ENCODE results near the gene DACH1. TPM values are rescaled to one million over a fixed set of nuclear protein-coding genes. Genes with fewer than 3 reads are reported as not detected.

The DACH1 gene
- total RNA-seq, 1 experiment from 2014 or later: 1.2 TPM

DNA sequence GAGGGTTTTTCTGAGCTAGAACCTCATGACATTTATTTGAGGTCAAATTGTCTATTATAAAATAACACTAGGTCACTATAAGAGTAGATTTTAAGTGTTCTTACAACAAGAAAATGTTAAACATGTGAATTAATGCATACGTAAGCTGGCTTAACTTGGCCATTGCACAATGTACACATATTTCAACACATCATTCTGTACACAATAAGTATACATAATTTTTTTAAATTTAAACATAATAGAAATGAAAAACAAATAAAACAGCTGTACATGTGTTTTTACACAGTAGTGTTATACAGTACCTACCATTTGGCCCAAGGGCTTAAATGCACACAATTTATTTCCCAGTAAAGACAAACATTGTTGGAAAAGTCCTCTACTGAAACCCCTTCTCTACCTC, 269.9 kb downstream of the DACH1 start:
- no TSS peak for BruUV-seq (replicated peaks)

DNA sequence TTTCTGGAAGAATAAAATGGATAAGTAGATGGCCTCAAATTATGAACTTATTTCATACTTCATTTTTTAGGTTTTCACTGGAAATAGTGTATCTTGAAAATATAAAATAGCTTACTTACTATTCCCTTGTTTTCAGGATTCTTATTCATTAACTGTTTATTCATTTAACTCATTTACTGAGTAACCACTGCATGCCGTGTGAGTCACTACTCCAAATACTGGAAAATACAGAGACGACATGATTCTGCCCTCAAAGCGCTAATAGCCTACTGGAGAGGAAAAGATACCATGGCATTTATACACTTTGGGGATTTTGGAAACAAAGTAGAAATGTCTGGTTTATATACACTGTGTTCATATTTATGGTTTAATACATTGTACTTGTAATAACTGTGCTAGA, 270.9 kb downstream of the DACH1 start:
- Histone ChIP-seq H3K9me3 (no peaks in the 10 kb centered on the region), H3K4me3 (ENCODE audit: low read depth, low read length) (no peak overlapping the region), H3K27me3 (replicated peaks; ENCODE audit: control insufficient read depth, insufficient read depth, low read length) (no peaks in the 10 kb centered on the region), H3K4me1 (no peaks in the 10 kb centered on the region), H3K36me3 (ENCODE audit: control insufficient read depth, insufficient read depth, low read length) (no peaks in the 10 kb centered on the region)
- DNase-seq: no peak
- Mint-ChIP-seq H3K27me3 (ENCODE audit: insufficient read depth, unreplicated experiment) (no peaks in the 10 kb centered on the region), H3K4me3 (ENCODE audit: unreplicated experiment) (no peak overlapping the region), H3K27ac (ENCODE audit: unreplicated experiment) (no peak overlapping the region), H3K36me3 (ENCODE audit: insufficient read depth, unreplicated experiment) (no peaks in the 10 kb centered on the region), H3K9me3 (ENCODE audit: unreplicated experiment) (no peaks in the 10 kb centered on the region), H3K4me1 (ENCODE audit: low read depth, unreplicated experiment) (no peaks in the 10 kb centered on the region)
- TF ChIP-seq, protein P1, sequence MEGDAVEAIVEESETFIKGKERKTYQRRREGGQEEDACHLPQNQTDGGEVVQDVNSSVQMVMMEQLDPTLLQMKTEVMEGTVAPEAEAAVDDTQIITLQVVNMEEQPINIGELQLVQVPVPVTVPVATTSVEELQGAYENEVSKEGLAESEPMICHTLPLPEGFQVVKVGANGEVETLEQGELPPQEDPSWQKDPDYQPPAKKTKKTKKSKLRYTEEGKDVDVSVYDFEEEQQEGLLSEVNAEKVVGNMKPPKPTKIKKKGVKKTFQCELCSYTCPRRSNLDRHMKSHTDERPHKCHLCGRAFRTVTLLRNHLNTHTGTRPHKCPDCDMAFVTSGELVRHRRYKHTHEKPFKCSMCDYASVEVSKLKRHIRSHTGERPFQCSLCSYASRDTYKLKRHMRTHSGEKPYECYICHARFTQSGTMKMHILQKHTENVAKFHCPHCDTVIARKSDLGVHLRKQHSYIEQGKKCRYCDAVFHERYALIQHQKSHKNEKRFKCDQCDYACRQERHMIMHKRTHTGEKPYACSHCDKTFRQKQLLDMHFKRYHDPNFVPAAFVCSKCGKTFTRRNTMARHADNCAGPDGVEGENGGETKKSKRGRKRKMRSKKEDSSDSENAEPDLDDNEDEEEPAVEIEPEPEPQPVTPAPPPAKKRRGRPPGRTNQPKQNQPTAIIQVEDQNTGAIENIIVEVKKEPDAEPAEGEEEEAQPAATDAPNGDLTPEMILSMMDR (IDR thresholded peaks at IDR 0.05; ENCODE audit: insufficient read depth in 1 of 2, low read depth in 1 of 2, low read length in 1 of 2, severe bottlenecking in 1 of 2, unreplicated experiment in 1 of 2): no peak
- BruUV-seq (replicated peaks): no TSS peak
- ChIA-PET POLR2A (no interaction called here), CTCF (no interaction called here)
- intact Hi-C loops (cut with micrococcal nuclease; ENCODE audit: unreplicated experiment): no loop called here

More for the DNA sequence above, 269.9 kb downstream of the DACH1 start:
- no peak for DNase-seq
- Histone ChIP-seq H3K4me1 (no peaks in the 10 kb centered on the region), H3K36me3 (ENCODE audit: control insufficient read depth, insufficient read depth, low read length) (no peaks in the 10 kb centered on the region), H3K9me3 (no peaks in the 10 kb centered on the region), H3K4me3 (ENCODE audit: low read depth, low read length) (no peak overlapping the region), H3K27me3 (replicated peaks; ENCODE audit: control insufficient read depth, insufficient read depth, low read length) (no peaks in the 10 kb centered on the region)
- Mint-ChIP-seq H3K27ac (ENCODE audit: unreplicated experiment) (no peak overlapping the region), H3K36me3 (ENCODE audit: insufficient read depth, unreplicated experiment) (no peaks in the 10 kb centered on the region), H3K27me3 (ENCODE audit: insufficient read depth, unreplicated experiment) (no peaks in the 10 kb centered on the region), H3K9me3 (ENCODE audit: unreplicated experiment) (no peaks in the 10 kb centered on the region), H3K4me3 (ENCODE audit: unreplicated experiment) (no peak overlapping the region), H3K4me1 (ENCODE audit: low read depth, unreplicated experiment) (no peaks in the 10 kb centered on the region)
- TF ChIP-seq, protein P1 (IDR thresholded peaks at IDR 0.05; ENCODE audit: insufficient read depth in 1 of 2, low read depth in 1 of 2, low read length in 1 of 2, severe bottlenecking in 1 of 2, unreplicated experiment in 1 of 2): no peak
- POLR2A ChIA-PET: no interaction called here
- intact Hi-C loops (cut with micrococcal nuclease; ENCODE audit: unreplicated experiment): no loop called here
- CTCF ChIA-PET: no interaction called here

DNA sequence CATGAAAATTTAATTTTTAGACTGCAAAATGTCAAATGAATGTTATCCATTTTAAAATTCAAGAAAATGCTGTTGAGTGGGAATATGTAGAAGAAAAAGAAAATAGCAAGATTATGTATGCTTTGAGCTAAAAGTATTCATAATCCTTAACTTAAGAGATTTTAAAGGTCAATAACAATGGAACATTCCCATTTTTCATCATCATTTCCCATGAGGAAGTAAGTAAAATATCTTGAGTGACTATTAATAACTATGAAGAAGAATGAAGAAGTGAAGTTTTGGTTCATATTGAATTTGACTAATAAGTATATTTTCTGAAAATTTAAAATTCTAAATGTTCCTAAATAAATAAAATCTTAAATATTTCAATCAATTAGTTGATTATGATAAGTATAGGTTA, 273.4 kb downstream of the DACH1 start:
- Mint-ChIP-seq H3K36me3 (ENCODE audit: insufficient read depth, unreplicated experiment) (no peaks in the 10 kb centered on the region), H3K4me1 (ENCODE audit: low read depth, unreplicated experiment) (no peaks in the 10 kb centered on the region), H3K27ac (ENCODE audit: unreplicated experiment) (no peak overlapping the region), H3K4me3 (ENCODE audit: unreplicated experiment) (no peak overlapping the region), H3K27me3 (ENCODE audit: insufficient read depth, unreplicated experiment) (no peaks in the 10 kb centered on the region), H3K9me3 (ENCODE audit: unreplicated experiment) (no peaks in the 10 kb centered on the region)
- TF ChIP-seq, protein P1 (IDR thresholded peaks at IDR 0.05; ENCODE audit: insufficient read depth in 1 of 2, low read depth in 1 of 2, low read length in 1 of 2, severe bottlenecking in 1 of 2, unreplicated experiment in 1 of 2): no peak
- no TSS peak for BruUV-seq (replicated peaks)
- no peaks in the 10 kb centered on the region for H3K9me3 ChIP-seq
- intact Hi-C loops (cut with micrococcal nuclease; ENCODE audit: unreplicated experiment): no loop called here
- H3K27me3 ChIP-seq (replicated peaks; ENCODE audit: control insufficient read depth, insufficient read depth, low read length): no peaks in the 10 kb centered on the region
- ChIA-PET CTCF (no interaction called here), POLR2A (no interaction called here)
- no peaks in the 10 kb centered on the region for H3K4me1 ChIP-seq
- no peaks in the 10 kb centered on the region for H3K36me3 ChIP-seq (ENCODE audit: control insufficient read depth, insufficient read depth, low read length)
- no peak overlapping the region for H3K4me3 ChIP-seq (ENCODE audit: low read depth, low read length)
- DNase-seq: no peak

Data from Caco-2 (cell line).